HepG2 (cell line): ENCODE measurements around the gene CAPN9. TPM values are rescaled to one million over a fixed set of nuclear protein-coding genes. Genes with fewer than 3 reads are reported as not detected.

ENCODE experiments used
- KDM6A ChIP-seq: IDR thresholded peaks from 2 replicates; pipeline ENCODE4 v1.6.1; 2016; ENCODE audit warnings: low read depth
- KLF12 ChIP-seq: sonication (generic); formaldehyde crosslinking; IDR thresholded peaks from 2 replicates; pipeline ENCODE4 v1.4.0; 2020; ENCODE audit warnings: missing genetic modification reagents, borderline replicate concordance
- MAFF ChIP-seq: IDR thresholded peaks from 2 replicates; pipeline ENCODE4 v1.6.1; 2011; ENCODE audit warnings: low read depth, low read length, improper control_type of control experiment
- MXD4 ChIP-seq: IDR thresholded peaks from 2 replicates; pipeline ENCODE4 v1.6.1; 2016; ENCODE audit warnings: mild to moderate bottlenecking, missing biosample characterization, missing genetic modification reagents
- PITX1 ChIP-seq: sonication (generic); formaldehyde crosslinking; IDR thresholded peaks from 2 replicates; pipeline ENCODE4 v1.5.1; 2020; ENCODE audit warnings: mild to moderate bottlenecking, missing genetic modification reagents
- SMAD1 ChIP-seq: sonication (generic); formaldehyde crosslinking; IDR thresholded peaks from 2 replicates; pipeline ENCODE4 v1.4.0; 2020; ENCODE audit warnings: missing genetic modification reagents, low read depth, mild to moderate bottlenecking, borderline replicate concordance
- TBX3 ChIP-seq: fragments of 450-650 bp; IDR thresholded peaks from 2 replicates; pipeline ENCODE4 v1.6.1; 2017; ENCODE audit warnings: antibody characterized with exemption, mild to moderate bottlenecking, inconsistent platforms, borderline replicate concordance
- ZBTB42 ChIP-seq: sonication (generic); formaldehyde crosslinking; IDR thresholded peaks from 2 replicates; pipeline ENCODE4 v1.5.0; 2020; ENCODE audit warnings: mild to moderate bottlenecking, missing genetic modification reagents
- ZFP90 ChIP-seq: sonication (generic); formaldehyde crosslinking; IDR thresholded peaks from 2 replicates; pipeline ENCODE4 v1.8.0; 2022; ENCODE audit warnings: missing genetic modification reagents, mild to moderate bottlenecking, inconsistent platforms, borderline replicate concordance
- ZNF367 ChIP-seq: sonication (generic); formaldehyde crosslinking; IDR thresholded peaks from 2 replicates; pipeline ENCODE4 v1.4.0; 2020; ENCODE audit warnings: missing genetic modification reagents, borderline replicate concordance
- ZNF460 ChIP-seq: sonication (generic); formaldehyde crosslinking; IDR thresholded peaks from 2 replicates; pipeline ENCODE4 v1.5.1; 2020; ENCODE audit warnings: missing genetic modification reagents, mild to moderate bottlenecking, borderline replicate concordance
- ZNF546 ChIP-seq: sonication (generic); formaldehyde crosslinking; conservative IDR thresholded peaks from 2 replicates; pipeline ENCODE4 v1.8.1; 2023; ENCODE audit warnings: mild to moderate bottlenecking, missing genetic modification reagents
- ZNF547 ChIP-seq: sonication (generic); formaldehyde crosslinking; IDR thresholded peaks from 2 replicates; pipeline ENCODE4 v1.5.1; 2020; ENCODE audit warnings: mild to moderate bottlenecking, missing genetic modification reagents
- ZNF766 ChIP-seq: sonication (generic); formaldehyde crosslinking; IDR thresholded peaks from 2 replicates; pipeline ENCODE4 v1.5.0; 2020; ENCODE audit warnings: missing genetic modification reagents, borderline replicate concordance
- ZNF776 ChIP-seq: sonication (generic); formaldehyde crosslinking; IDR thresholded peaks from 2 replicates; pipeline ENCODE4 v1.4.0; 2020; ENCODE audit warnings: mild to moderate bottlenecking, missing genetic modification reagents
- ZSCAN25 ChIP-seq: sonication (generic); formaldehyde crosslinking; IDR thresholded peaks from 2 replicates; pipeline ENCODE4 v1.8.0; 2022; ENCODE audit warnings: mild to moderate bottlenecking, missing genetic modification reagents
- polyA plus RNA-seq, 8 experiments: library from polyadenylated mRNA; depleted of rRNA in 3 of 8; stranded (reverse) in 7 of 8; unstranded in 1 of 8; fragments of >200 nt; fragmentation: Illumina TruSeq in 4 of 8; extraction: Trizol in 4 of 8; gene quantifications; 2 replicates each; pipeline versions ENCODE4 v1.2.1 to v1.2.3, GENCODE V29; 2011 to 2016; ENCODE audit warnings: low read depth in 4 of 8, missing spikeins in 1 of 8, mixed read lengths in 1 of 8; ENCODE audit not compliant: insufficient read depth in 1 of 8
- total RNA-seq, 5 experiments: library from RNA; depleted of rRNA; stranded (reverse); fragments of >200 nt; fragmentation: Illumina TruSeq; extraction: Trizol; gene quantifications; 2 replicates each; pipeline ENCODE4 v1.2.3, GENCODE V29; 2016; ENCODE audit warnings: low read depth in 1 of 5
- TF ChIP-seq, protein P1 (sequence below): sonication (generic); formaldehyde crosslinking; IDR thresholded peaks from 2 replicates; pipeline ENCODE4 v1.8.1; 2023; ENCODE audit warnings: mild to moderate bottlenecking, inconsistent platforms, moderate library complexity, missing genetic modification reagents, borderline replicate concordance
- TF ChIP-seq, protein P2 (sequence below): sonication (generic); formaldehyde crosslinking; IDR thresholded peaks from 2 replicates; pipeline ENCODE4 v1.4.0; 2020; ENCODE audit warnings: missing genetic modification reagents
- TF ChIP-seq, protein P3 (sequence below): fragments of 450-650 bp; IDR thresholded peaks from 2 replicates; pipeline ENCODE4 v1.6.1; 2017; ENCODE audit warnings: mild to moderate bottlenecking
- TF ChIP-seq, protein P4 (sequence below): fragments of 450-650 bp; IDR thresholded peaks from 2 replicates; pipeline ENCODE4 v1.6.1; 2016

CAPN9 gene
- total and polyA plus RNA-seq, 2 of the 13 experiments (the other 11 are each of a cell fraction or from before 2014, with no cell fraction given), result 0.04 to 0.31 TPM

DNA sequence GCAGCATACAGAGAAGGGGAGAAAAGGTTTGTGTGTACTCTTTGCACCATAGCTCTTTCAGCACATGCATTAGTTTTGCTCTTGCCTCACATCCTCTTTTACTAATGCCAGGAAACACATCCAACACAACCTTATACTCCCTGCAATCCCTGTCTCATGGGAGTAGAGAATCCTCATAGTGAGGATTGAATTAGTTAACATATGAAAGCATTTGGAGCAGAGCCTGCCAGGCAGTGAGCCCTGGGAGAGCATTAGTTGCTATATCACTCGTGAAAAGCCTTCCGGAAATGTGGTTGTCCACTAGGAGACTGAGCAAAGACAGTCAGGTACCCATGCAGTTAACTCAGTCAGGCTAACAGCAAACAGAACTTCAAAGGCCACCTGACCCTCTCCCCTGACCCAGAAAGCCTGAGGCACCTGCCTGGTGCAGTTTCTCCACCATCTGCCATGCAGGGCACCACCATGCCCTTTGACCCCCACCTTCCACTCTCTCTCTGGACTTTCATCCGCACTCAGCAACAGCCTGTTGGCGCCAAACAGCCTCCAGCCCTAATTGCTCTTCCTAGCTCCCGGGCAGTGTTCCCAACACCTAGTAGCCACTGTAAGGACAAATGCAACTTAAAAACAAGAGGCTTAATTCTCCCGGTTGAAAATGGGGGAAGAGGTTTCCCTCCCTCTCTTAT, 18.3 kb upstream of the CAPN9 start (continued):
- TF ChIP-seq ZNF776 (no peak), ZFP90 (CRISPR knock-in tag) (no peak), PITX1 (CRISPR knock-in tag) (peak; percentile 94), SMAD1 (CRISPR knock-in tag) (no peak), ZNF460 (no peak), KDM6A (CRISPR knock-in tag) (peak; percentile 92), ZBTB42 (CRISPR knock-in tag) (0 out of 2 replicates have a peak, but pooled peaks have one; percentile 49), ZNF367 (no peak), ZNF766 (CRISPR knock-in tag) (no peak), MAFF (0 out of 2 replicates have a peak, but pooled peaks have one; percentile 6), MXD4 (CRISPR knock-in tag) (peak; percentile 49; the same call in 1 of the 2 replicates), TBX3 (peak; percentile 82; the same call in 1 of the 2 replicates), KLF12 (CRISPR knock-in tag) (0 out of 2 replicates have a peak, but pooled peaks have one; percentile 72), ZNF546 (CRISPR knock-in tag) (no peak), ZNF547 (CRISPR knock-in tag) (peak; percentile 52; the same call in 1 of the 2 replicates), ZSCAN25 (peak; percentile 94)
- TF ChIP-seq, protein P1, sequence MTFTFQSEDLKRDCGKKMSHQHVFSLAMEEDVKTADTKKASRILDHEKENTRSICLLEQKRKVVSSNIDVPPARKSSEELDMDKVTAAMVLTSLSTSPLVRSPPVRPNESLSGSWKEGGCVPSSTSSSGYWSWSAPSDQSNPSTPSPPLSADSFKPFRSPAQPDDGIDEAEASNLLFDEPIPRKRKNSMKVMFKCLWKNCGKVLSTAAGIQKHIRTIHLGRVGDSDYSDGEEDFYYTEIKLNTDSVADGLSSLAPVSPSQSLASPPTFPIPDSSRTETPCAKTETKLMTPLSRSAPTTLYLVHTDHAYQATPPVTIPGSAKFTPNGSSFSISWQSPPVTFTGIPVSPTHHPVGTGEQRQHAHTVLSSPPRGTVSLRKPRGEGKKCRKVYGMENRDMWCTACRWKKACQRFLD, result no peak
- TF ChIP-seq, protein P2, sequence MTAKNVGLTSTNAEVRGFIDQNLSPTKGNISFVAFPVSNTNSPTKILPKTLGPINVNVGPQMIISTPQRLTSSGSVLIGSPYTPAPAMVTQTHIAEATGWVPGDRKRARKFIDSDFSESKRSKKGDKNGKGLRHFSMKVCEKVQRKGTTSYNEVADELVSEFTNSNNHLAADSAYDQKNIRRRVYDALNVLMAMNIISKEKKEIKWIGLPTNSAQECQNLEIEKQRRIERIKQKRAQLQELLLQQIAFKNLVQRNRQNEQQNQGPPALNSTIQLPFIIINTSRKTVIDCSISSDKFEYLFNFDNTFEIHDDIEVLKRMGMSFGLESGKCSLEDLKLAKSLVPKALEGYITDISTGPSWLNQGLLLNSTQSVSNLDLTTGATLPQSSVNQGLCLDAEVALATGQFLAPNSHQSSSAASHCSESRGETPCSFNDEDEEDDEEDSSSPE (CRISPR knock-in tag), result peak; percentile 97
- TF ChIP-seq, protein P3, sequence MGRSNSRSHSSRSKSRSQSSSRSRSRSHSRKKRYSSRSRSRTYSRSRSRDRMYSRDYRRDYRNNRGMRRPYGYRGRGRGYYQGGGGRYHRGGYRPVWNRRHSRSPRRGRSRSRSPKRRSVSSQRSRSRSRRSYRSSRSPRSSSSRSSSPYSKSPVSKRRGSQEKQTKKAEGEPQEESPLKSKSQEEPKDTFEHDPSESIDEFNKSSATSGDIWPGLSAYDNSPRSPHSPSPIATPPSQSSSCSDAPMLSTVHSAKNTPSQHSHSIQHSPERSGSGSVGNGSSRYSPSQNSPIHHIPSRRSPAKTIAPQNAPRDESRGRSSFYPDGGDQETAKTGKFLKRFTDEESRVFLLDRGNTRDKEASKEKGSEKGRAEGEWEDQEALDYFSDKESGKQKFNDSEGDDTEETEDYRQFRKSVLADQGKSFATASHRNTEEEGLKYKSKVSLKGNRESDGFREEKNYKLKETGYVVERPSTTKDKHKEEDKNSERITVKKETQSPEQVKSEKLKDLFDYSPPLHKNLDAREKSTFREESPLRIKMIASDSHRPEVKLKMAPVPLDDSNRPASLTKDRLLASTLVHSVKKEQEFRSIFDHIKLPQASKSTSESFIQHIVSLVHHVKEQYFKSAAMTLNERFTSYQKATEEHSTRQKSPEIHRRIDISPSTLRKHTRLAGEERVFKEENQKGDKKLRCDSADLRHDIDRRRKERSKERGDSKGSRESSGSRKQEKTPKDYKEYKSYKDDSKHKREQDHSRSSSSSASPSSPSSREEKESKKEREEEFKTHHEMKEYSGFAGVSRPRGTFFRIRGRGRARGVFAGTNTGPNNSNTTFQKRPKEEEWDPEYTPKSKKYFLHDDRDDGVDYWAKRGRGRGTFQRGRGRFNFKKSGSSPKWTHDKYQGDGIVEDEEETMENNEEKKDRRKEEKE, result no peak
- TF ChIP-seq, protein P4, sequence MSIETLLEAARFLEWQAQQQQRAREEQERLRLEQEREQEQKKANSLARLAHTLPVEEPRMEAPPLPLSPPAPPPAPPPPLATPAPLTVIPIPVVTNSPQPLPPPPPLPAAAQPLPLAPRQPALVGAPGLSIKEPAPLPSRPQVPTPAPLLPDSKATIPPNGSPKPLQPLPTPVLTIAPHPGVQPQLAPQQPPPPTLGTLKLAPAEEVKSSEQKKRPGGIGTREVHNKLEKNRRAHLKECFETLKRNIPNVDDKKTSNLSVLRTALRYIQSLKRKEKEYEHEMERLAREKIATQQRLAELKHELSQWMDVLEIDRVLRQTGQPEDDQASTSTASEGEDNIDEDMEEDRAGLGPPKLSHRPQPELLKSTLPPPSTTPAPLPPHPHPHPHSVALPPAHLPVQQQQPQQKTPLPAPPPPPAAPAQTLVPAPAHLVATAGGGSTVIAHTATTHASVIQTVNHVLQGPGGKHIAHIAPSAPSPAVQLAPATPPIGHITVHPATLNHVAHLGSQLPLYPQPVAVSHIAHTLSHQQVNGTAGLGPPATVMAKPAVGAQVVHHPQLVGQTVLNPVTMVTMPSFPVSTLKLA, result peak; percentile 43
